Bronchial epithelial cell (primary cell): ENCODE data around the gene METTL25. TPM values are rescaled to one million over a fixed set of nuclear protein-coding genes. Genes with fewer than 3 reads are reported as not detected.

Experiments
- DNase-seq: peaks from one replicate; pipeline ENCODE4 v3.0.0-alpha.2; 2010; ENCODE audit warnings: low read depth
- FAIRE-seq: peaks from 2 replicates; lab custom pipeline; 2011; peaks lifted over from hg19 to GRCh38; lab: Jason Lieb, UNC
- H3K27me3 ChIP-seq: 2 replicates; pipeline ENCODE4 v1.5.1; 2011; ENCODE audit warnings: low read length; ENCODE audit not compliant: control insufficient read depth, insufficient read depth
- H3K36me3 ChIP-seq: 2 replicates; pipeline ENCODE4 v1.5.1; 2011; ENCODE audit warnings: low read length; ENCODE audit not compliant: control insufficient read depth, insufficient read depth
- H3K4me3 ChIP-seq: 2 replicates; pipeline ENCODE4 v1.5.1; 2011; ENCODE audit warnings: mild to moderate bottlenecking, low read depth, low read length, control low read depth
- CTCF ChIP-seq: IDR thresholded peaks from 2 replicates; pipeline ENCODE4 v1.5.1; 2011; ENCODE audit warnings: mild to moderate bottlenecking, moderate library complexity, low read length, control low read depth, inconsistent platforms; ENCODE audit not compliant: insufficient read depth, severe bottlenecking
- total RNA-seq: library from RNA; depleted of rRNA; stranded (reverse); fragments of >200 nt; gene quantifications from 2 replicates; pipeline ENCODE4 v1.2.1, GENCODE V29; 2014

METTL25 gene
- total RNA-seq, 1 donor from 2014 or later: 4.2 TPM

DNA sequence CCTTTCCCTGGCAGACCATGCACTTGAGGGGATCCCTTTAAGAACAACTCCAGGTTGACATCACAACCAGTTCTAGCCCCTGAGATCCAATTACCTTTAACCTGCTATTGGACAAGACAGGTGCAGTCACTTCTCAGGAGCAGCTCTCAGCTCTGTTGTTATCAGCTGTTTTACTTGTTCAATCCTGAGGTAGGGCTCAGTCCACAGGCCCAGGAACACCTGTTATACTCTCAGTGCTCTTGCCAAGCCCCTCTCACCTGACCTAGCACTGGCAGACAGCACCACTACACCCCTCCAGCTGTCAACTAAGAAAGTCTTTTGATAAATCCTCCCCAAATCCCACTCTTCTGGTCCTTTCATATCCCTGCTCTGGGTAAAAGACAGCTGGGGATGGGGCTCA lies 164.4 kb downstream of the METTL25 start:
- TF ChIP-seq CTCF: no peak
- DNase-seq: no peak
- Histone ChIP-seq H3K4me3 (no peak overlapping the region), H3K27me3 (no peaks in the 10 kb centered on the region), H3K36me3 (no peaks in the 10 kb centered on the region)
- no peak for FAIRE-seq

DNA sequence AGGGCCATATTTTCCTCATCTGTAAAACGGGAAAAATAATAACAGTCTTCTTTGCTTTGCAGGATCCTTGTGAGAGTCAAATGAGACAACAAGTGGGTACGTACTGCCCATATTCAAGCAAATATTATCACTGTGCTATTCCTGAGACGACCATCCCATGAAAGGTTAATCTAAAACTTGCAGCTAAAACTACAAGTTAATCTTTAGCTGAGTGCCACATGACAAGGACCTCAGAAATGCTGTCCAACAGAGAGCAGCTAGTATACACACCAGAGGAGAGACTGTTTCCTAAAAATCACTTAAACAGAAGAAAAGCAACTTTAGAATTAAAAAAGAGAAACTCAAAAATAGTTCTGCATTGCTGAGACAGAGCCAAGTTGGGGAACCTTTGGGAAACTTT lies 165.7 kb downstream of the METTL25 start:
- Histone ChIP-seq H3K27me3 (no peaks in the 10 kb centered on the region), H3K36me3 (no peaks in the 10 kb centered on the region), H3K4me3 (no peak overlapping the region)
- DNase-seq (no peak), FAIRE-seq (no peak)
- no peak for TF ChIP-seq CTCF

DNA sequence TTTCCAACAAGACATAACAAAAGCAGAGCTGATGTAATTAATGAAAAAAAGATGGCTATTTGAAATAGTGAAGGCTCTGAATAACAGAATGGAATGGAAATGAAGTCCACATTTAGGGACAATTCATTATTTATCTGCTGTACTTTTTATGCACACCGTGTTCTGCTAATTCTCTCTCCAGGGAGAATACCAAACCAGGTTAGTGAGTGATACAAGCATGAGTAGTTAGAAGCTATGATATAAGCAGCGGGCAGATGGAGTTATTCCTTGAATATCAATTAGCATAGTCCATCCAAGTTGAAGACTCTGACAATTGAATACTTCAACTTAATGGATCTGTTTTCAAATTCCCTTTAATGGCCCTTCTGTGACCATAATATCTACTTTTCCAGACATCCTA lies 166.3 kb downstream of the METTL25 start:
- no peak for FAIRE-seq
- Histone ChIP-seq H3K36me3 (no peaks in the 10 kb centered on the region), H3K4me3 (no peak overlapping the region), H3K27me3 (no peaks in the 10 kb centered on the region)
- DNase-seq: no peak
- TF ChIP-seq CTCF: no peak

DNA sequence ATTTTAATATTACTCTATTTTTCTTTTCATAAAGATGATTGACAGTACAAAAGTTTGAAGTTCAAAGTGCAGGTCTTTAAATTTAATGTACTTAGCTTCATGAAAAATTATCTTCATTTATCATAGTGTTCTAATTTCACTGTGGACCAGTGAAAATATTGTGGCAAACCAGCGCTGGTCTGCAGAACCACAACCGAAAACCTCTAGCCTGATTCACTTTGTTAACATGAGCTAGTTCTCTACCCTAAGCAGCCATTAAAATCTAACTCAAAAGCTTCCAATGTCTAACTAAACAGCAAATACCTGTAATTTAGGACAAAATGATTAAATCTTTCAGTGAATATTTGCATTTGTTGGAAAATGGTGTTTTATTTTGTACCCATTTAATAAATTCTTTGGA lies 167.3 kb downstream of the METTL25 start:
- no peak for FAIRE-seq
- TF ChIP-seq CTCF: no peak
- no peak for DNase-seq

GRCh38 chr12:82527165-82527780 lies 168.9 kb downstream of the METTL25 start:
- peak; percentile 66 for TF ChIP-seq CTCF
- DNase-seq (peak; percentile 67), FAIRE-seq (no peak)
- no peak overlapping the region for H3K4me3 ChIP-seq
- H3K36me3 ChIP-seq: no peaks in the 10 kb centered on the region
- H3K27me3 ChIP-seq: no peaks in the 10 kb centered on the region

More for the DNA sequence above, 167.3 kb downstream of the METTL25 start:
- Histone ChIP-seq H3K36me3 (no peaks in the 10 kb centered on the region), H3K27me3 (no peaks in the 10 kb centered on the region), H3K4me3 (no peak overlapping the region)

Other genes with a start within 250 kb of the METTL25 start
- gene CCDC59, start 142 bp upstream of the METTL25 start, total RNA-seq: 58.4 and 77.8 TPM in 2 replicates